ENCODE data around the gene SLC26A6.

DNA sequence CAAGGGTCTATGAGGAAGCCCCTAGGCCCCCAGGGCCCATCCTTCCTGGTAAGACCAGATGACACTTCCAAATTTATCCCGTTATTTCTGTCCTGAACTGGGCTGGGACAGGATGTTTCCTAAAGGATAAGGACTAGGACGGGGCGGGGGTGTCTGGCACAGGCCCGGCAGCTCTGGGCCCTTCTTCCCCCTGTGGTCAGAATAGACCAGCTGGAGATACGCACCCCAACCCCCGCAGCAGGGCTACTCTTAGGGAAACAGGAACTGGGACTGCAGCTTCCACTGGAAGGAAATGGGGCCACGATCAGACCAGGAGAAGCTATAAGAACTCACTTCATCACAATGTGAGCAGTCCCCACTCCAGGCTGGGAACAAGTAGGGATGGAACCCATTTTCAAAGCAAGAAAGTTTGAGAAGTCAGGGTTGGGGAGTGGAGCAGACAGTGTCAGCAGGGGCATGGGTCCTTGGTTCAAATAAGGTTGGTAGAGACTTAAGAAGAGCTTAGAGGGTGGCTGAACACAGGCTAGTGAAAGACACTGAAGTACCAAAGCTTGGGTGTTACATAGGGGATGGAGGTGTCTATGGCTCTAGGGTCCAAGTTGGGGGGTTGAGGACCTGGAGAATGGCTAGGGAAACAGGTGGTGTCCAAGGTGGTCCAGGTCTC, 49.4 kb upstream of the SLC26A6 start:
- TF ChIP-seq POLR2AphosphoS5 (IDR thresholded peaks at IDR 0.05; ENCODE audit: borderline replicate concordance, low read depth, low read length) (no peak), EZH2 (IDR thresholded peaks at IDR 0.05) (no peak)
